H9 (cell line): Measurements from ENCODE around the gene PLOD1. TPM values are rescaled to one million over a fixed set of nuclear protein-coding genes. Genes with fewer than 3 reads are reported as not detected.

Source experiments
- DNase-seq: peaks from one replicate; pipeline ENCODE4 v3.0.0-alpha.2; 2017
- H2AFZ ChIP-seq: one replicate; pipeline ENCODE4 v1.6.1; 2013; ENCODE audit warnings: mild to moderate bottlenecking, low read length, control low read depth, moderate library complexity
- H2AK5ac ChIP-seq: 2 replicates; pipeline ENCODE4 v1.6.1; 2013; ENCODE audit warnings: low read length, control low read depth, mixed read lengths; ENCODE audit not compliant: insufficient read length
- H2BK120ac ChIP-seq: one replicate; pipeline ENCODE4 v1.6.1; 2013; ENCODE audit warnings: low read depth, mild to moderate bottlenecking, low read length, control low read depth, inconsistent platforms; ENCODE audit not compliant: poor library complexity, severe bottlenecking
- H2BK12ac ChIP-seq: 2 replicates; pipeline ENCODE4 v1.6.1; 2013; ENCODE audit warnings: low read length, control low read depth, mixed read lengths, low read depth; ENCODE audit not compliant: insufficient read length
- H2BK15ac ChIP-seq: 2 replicates; pipeline ENCODE4 v1.6.1; 2013; ENCODE audit warnings: low read depth, low read length, control low read depth
- H2BK20ac ChIP-seq: one replicate; pipeline ENCODE4 v1.6.1; 2013; ENCODE audit warnings: low read depth, mild to moderate bottlenecking, low read length, control low read depth, inconsistent platforms; ENCODE audit not compliant: poor library complexity, severe bottlenecking
- H2BK5ac ChIP-seq: 2 replicates; pipeline ENCODE4 v1.6.1; 2013; ENCODE audit warnings: low read length, control low read depth, mixed read lengths; ENCODE audit not compliant: insufficient read length
- H3K14ac ChIP-seq: 2 replicates; pipeline ENCODE4 v1.6.1; 2013; ENCODE audit warnings: low read length, control low read depth; ENCODE audit not compliant: insufficient read depth
- H3K18ac ChIP-seq: 2 replicates; pipeline ENCODE4 v1.6.1; 2013; ENCODE audit warnings: low read depth, mild to moderate bottlenecking, mixed read lengths, low read length, control low read depth; ENCODE audit not compliant: insufficient read length
- H3K23ac ChIP-seq: 2 replicates; pipeline ENCODE4 v1.6.1; 2013; ENCODE audit warnings: low read length, control low read depth, mixed read lengths, low read depth; ENCODE audit not compliant: insufficient read length
- H3K23me2 ChIP-seq: 2 replicates; pipeline ENCODE4 v1.6.1; 2013; ENCODE audit warnings: low read depth, mild to moderate bottlenecking, mixed read lengths, low read length, control low read depth; ENCODE audit not compliant: insufficient read length, poor library complexity, severe bottlenecking
- H3K27ac ChIP-seq: 2 replicates; pipeline ENCODE4 v1.5.1; 2013; ENCODE audit warnings: low read length, control low read depth, mixed read lengths, low read depth; ENCODE audit not compliant: insufficient read length
- H3K27me3 ChIP-seq: 2 replicates; pipeline ENCODE4 v1.6.1; 2013; ENCODE audit warnings: low read length, control low read depth, inconsistent platforms; ENCODE audit not compliant: insufficient read depth
- H3K4ac ChIP-seq: 2 replicates; pipeline ENCODE4 v1.6.1; 2013; ENCODE audit warnings: low read depth, mild to moderate bottlenecking, control low read depth, inconsistent platforms, low read length, moderate library complexity
- H3K4me1 ChIP-seq: 2 replicates; pipeline ENCODE4 v1.6.1; 2013; ENCODE audit warnings: low read length, control low read depth, inconsistent platforms; ENCODE audit not compliant: insufficient read depth
- H3K4me2 ChIP-seq: 2 replicates; pipeline ENCODE4 v1.6.1; 2013; ENCODE audit warnings: low read length, control low read depth, mixed read lengths; ENCODE audit not compliant: insufficient read length, insufficient read depth
- H3K56ac ChIP-seq: 2 replicates; pipeline ENCODE4 v1.6.1; 2013; ENCODE audit warnings: low read depth, mild to moderate bottlenecking, mixed read lengths, low read length, control low read depth; ENCODE audit not compliant: insufficient read length
- H3K79me1 ChIP-seq: 2 replicates; pipeline ENCODE4 v1.6.1; 2013; ENCODE audit warnings: low read depth, mild to moderate bottlenecking, moderate library complexity, low read length, control low read depth, inconsistent platforms; ENCODE audit not compliant: insufficient read depth, poor library complexity, severe bottlenecking
- H3K79me2 ChIP-seq: 2 replicates; pipeline ENCODE4 v1.6.1; 2013; ENCODE audit warnings: low read length, control low read depth, inconsistent platforms; ENCODE audit not compliant: insufficient read depth
- H3K9ac ChIP-seq: 2 replicates; pipeline ENCODE4 v1.6.1; 2013; ENCODE audit warnings: low read length, control low read depth, mixed read lengths; ENCODE audit not compliant: insufficient read length; ENCODE audit errors: extremely low read depth
- H3K9me3 ChIP-seq: one replicate; pipeline ENCODE4 v1.6.1; 2013; ENCODE audit warnings: low read depth, low read length, inconsistent platforms; ENCODE audit not compliant: control insufficient read depth
- H3T11ph ChIP-seq: one replicate; pipeline ENCODE4 v1.6.1; 2013; ENCODE audit warnings: mild to moderate bottlenecking, low read length, control low read depth, inconsistent platforms
- H4K20me1 ChIP-seq: one replicate; pipeline ENCODE4 v1.6.1; 2013; ENCODE audit not compliant: control insufficient read depth, insufficient read length, insufficient read depth
- H4K5ac ChIP-seq: 2 replicates; pipeline ENCODE4 v1.6.1; 2013; ENCODE audit warnings: low read depth, mild to moderate bottlenecking, mixed read lengths, low read length, control low read depth; ENCODE audit not compliant: insufficient read length
- H4K8ac ChIP-seq: replicated peaks from 2 replicates; pipeline ENCODE4 v1.6.1; 2013; ENCODE audit warnings: low read length, control low read depth, mixed read lengths, low read depth; ENCODE audit not compliant: insufficient read length
- H4K91ac ChIP-seq: 2 replicates; pipeline ENCODE4 v1.6.1; 2013; ENCODE audit warnings: low read depth, mild to moderate bottlenecking, moderate library complexity, mixed read lengths, low read length, control low read depth; ENCODE audit not compliant: insufficient read length
- H3K27ac Mint-ChIP-seq, 3 experiments: 2 replicates in 2 of 3; 3 replicates in 1 of 3; pipeline ENCODE4 v1.8.0; 2020 to 2021; ENCODE audit warnings: mixed read lengths in 3 of 3, mild to moderate bottlenecking in 1 of 3, moderate library complexity in 1 of 3
- H3K27me3 Mint-ChIP-seq: 2 replicates; pipeline ENCODE4 v1.8.0; 2021; ENCODE audit warnings: low read depth, mild to moderate bottlenecking, moderate library complexity, mixed read lengths
- H3K36me3 Mint-ChIP-seq, 3 experiments: 2 replicates in 2 of 3; 3 replicates in 1 of 3; pipeline ENCODE4 v1.8.0; 2020 to 2021; ENCODE audit warnings: low read depth in 3 of 3, mixed read lengths in 3 of 3; ENCODE audit not compliant: insufficient read depth in 1 of 3
- H3K4me1 Mint-ChIP-seq, 2 experiments: 2 replicates each; pipeline ENCODE4 v1.8.0; 2020; ENCODE audit warnings: mixed read lengths in 2 of 2
- H3K4me3 Mint-ChIP-seq, 2 experiments: 2 replicates in 1 of 2; 3 replicates in 1 of 2; pipeline ENCODE4 v1.8.0; 2020 to 2021; ENCODE audit warnings: mild to moderate bottlenecking in 2 of 2, mixed read lengths in 2 of 2, moderate library complexity in 1 of 2
- H3K9me3 Mint-ChIP-seq, 2 experiments: 2 replicates in 1 of 2; 3 replicates in 1 of 2; pipeline ENCODE4 v1.8.0; 2020; ENCODE audit warnings: mild to moderate bottlenecking in 2 of 2, mixed read lengths in 2 of 2, moderate library complexity in 1 of 2
- WGBS: extraction: QIAGEN DNeasy Blood & Tissue Kit; methylation state at CpG from one replicate; pipeline ENCODE4 v1.1.7; 2013; ENCODE audit warnings: missing lambda C conversion rate, low lambda C conversion rate, mixed read lengths; ENCODE audit not compliant: insufficient read length; ENCODE audit errors: extremely low coverage; 5-methylcytosine and 5-hydroxymethylcytosine counted together
- total RNA-seq: library from RNA; stranded (reverse); gene quantifications from 2 replicates; pipeline ENCODE4 v1.2.1, GENCODE V29; 2021
- TF ChIP-seq, protein P1 (sequence below): fragments of 200-600 bp; sonication (generic); conservative IDR thresholded peaks from 3 replicates; pipeline ENCODE4 v1.8.0; 2021; ENCODE audit warnings: antibody characterized with exemption, mild to moderate bottlenecking

The PLOD1 gene
- total RNA-seq, 1 experiment from 2014 or later = 57.0 TPM

- no peak overlapping the region for H3K9ac ChIP-seq
- no peaks in the 10 kb centered on the region for H3K23me2 ChIP-seq
- Mint-ChIP-seq H3K9me3 (no peaks in the 10 kb centered on the region), H3K36me3 (peaks cover 35 to 73% (median 58%) of the 10 kb centered on the region in 3 experiments), H3K4me1 (no peaks in the 10 kb centered on the region), H3K4me3 (no peak overlapping the region), H3K27ac (no peak overlapping the region), H3K27me3 (no peaks in the 10 kb centered on the region; the same call in 1 of the 2 replicates)
- H4K91ac ChIP-seq = no peak overlapping the region
- no peak overlapping the region for H3K4ac ChIP-seq
- H4K5ac ChIP-seq = no peak overlapping the region
- no peak overlapping the region for H2AK5ac ChIP-seq
- H2BK15ac ChIP-seq = no peak overlapping the region
- no peak overlapping the region for H3K23ac ChIP-seq
- H3K79me1 ChIP-seq = peaks cover 6% of the 10 kb centered on the region
- H2BK12ac ChIP-seq = no peak overlapping the region
- no peak overlapping the region for H3K14ac ChIP-seq
- H2BK20ac ChIP-seq = no peak overlapping the region
- H2BK120ac ChIP-seq = no peak overlapping the region
- H3K18ac ChIP-seq = no peak overlapping the region
- TF ChIP-seq, protein P1, sequence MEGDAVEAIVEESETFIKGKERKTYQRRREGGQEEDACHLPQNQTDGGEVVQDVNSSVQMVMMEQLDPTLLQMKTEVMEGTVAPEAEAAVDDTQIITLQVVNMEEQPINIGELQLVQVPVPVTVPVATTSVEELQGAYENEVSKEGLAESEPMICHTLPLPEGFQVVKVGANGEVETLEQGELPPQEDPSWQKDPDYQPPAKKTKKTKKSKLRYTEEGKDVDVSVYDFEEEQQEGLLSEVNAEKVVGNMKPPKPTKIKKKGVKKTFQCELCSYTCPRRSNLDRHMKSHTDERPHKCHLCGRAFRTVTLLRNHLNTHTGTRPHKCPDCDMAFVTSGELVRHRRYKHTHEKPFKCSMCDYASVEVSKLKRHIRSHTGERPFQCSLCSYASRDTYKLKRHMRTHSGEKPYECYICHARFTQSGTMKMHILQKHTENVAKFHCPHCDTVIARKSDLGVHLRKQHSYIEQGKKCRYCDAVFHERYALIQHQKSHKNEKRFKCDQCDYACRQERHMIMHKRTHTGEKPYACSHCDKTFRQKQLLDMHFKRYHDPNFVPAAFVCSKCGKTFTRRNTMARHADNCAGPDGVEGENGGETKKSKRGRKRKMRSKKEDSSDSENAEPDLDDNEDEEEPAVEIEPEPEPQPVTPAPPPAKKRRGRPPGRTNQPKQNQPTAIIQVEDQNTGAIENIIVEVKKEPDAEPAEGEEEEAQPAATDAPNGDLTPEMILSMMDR = no peak
- no peak overlapping the region for H3T11ph ChIP-seq
- H2BK5ac ChIP-seq = no peak overlapping the region
- no peaks in the 10 kb centered on the region for H3K27me3 ChIP-seq
- no CpG with 5 or more reads among the region's 7 CpGs for WGBS
- no peak overlapping the region for H3K4me2 ChIP-seq
- no peaks in the 10 kb centered on the region for H3K9me3 ChIP-seq
- no peak overlapping the region for H3K27ac ChIP-seq
- no peak overlapping the region for H3K56ac ChIP-seq
- no peaks in the 10 kb centered on the region for H4K20me1 ChIP-seq
- H2AFZ ChIP-seq = no peak overlapping the region
- H4K8ac ChIP-seq = no peak overlapping the region
- H3K4me1 ChIP-seq = no peaks in the 10 kb centered on the region
- DNase-seq = no peak
- peaks cover 6% of the 10 kb centered on the region; the same call in 1 of the 2 replicates for H3K79me2 ChIP-seq
Measured at GRCh38 chr1:11989669-11990068, 55.2 kb downstream of the PLOD1 start.
